Measurements from ENCODE around the gene LMTK3. TPM values are rescaled to one million over a fixed set of nuclear protein-coding genes. Genes with fewer than 3 reads are reported as not detected.
"Not testable (repeated sequence)": the region's sequence is repeated elsewhere in the genome, so short reads cannot be mapped to it uniquely, and the experiment has no call there.

LMTK3 gene
- polyA plus RNA-seq, 1 donor: 7.2 TPM

GRCh38 chr19:48538057-48538456 lies 26.4 kb upstream of the LMTK3 start:
- H3K36me3 ChIP-seq (ENCODE audit: control insufficient read depth, insufficient read depth, low read length); H3K4me3 ChIP-seq (ENCODE audit: low read length); H3K27ac ChIP-seq (ENCODE audit: low read length); H3K4me1 ChIP-seq (ENCODE audit: control insufficient read depth, insufficient read depth, low read length); H3K9me3 ChIP-seq (ENCODE audit: control insufficient read depth, low read depth, low read length); H3K27me3 ChIP-seq (ENCODE audit: control insufficient read depth, insufficient read depth, low read length); DNase-seq: not testable (repeated sequence)
- 80% methylated on average over 1 of the region's 8 CpGs for WGBS (ENCODE audit: insufficient coverage, low lambda C conversion rate)

GRCh38 chr19:48537541-48537940 lies 25.9 kb upstream of the LMTK3 start:
- Histone ChIP-seq H3K4me3 (ENCODE audit: low read length) (no peak overlapping the region), H3K9me3 (ENCODE audit: control insufficient read depth, low read depth, low read length) (no peaks in the 10 kb centered on the region), H3K4me1 (ENCODE audit: control insufficient read depth, insufficient read depth, low read length) (no peaks in the 10 kb centered on the region), H3K36me3 (ENCODE audit: control insufficient read depth, insufficient read depth, low read length) (no peaks in the 10 kb centered on the region), H3K27ac (ENCODE audit: low read length) (no peak overlapping the region), H3K27me3 (ENCODE audit: control insufficient read depth, insufficient read depth, low read length) (no peaks in the 10 kb centered on the region)
- no peak for DNase-seq
- WGBS (ENCODE audit: insufficient coverage, low lambda C conversion rate): no CpG with 5 or more reads among the region's 7 CpGs

DNA sequence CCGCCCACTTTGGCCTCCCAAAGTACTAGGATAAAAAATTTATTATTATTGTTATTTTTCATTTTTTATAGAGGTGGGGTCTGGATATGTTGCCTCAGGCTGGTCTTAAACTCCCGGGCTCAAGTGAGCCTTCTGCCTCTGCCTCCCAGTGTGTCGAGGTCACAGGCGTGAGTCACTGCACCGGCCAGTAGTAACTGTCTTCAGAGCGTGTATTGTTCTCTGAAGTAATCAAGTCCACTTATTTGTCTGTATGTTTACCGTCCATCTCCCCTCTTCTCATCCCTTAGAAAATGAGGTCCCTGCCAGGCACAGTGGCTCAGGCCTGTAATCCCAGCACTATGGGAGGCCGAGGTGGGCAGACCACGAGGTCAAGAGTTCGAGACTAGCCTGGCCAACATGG lies 22.1 kb upstream of the LMTK3 start:
- Histone ChIP-seq H3K9me3 (ENCODE audit: control insufficient read depth, low read depth, low read length) (no peaks in the 10 kb centered on the region), H3K4me3 (ENCODE audit: low read length) (no peak overlapping the region), H3K36me3 (ENCODE audit: control insufficient read depth, insufficient read depth, low read length) (no peaks in the 10 kb centered on the region), H3K27me3 (ENCODE audit: control insufficient read depth, insufficient read depth, low read length) (no peaks in the 10 kb centered on the region), H3K4me1 (ENCODE audit: control insufficient read depth, insufficient read depth, low read length) (no peaks in the 10 kb centered on the region), H3K27ac (ENCODE audit: low read length) (no peak overlapping the region)
- WGBS (ENCODE audit: insufficient coverage, low lambda C conversion rate): no CpG with 5 or more reads among the region's 10 CpGs
- no peak for DNase-seq

DNA sequence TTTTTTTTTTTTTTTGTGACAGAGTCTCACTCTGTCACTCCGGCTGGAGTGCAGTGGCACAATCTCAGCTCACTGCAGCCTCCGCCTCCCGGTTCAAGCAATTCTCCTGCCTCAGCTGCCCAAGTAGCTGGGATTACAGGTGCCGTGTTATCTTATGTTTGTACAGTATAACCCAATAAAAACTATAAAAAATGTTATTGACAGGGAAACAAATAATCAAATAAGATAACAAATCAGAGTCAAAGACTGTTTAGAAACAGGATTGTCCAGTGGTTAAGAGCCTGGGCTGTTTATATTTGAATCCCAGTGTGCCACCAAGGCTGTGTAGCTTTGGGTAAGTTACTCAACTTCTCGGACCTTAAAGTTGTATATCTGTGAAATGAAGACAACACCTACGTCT lies 19.1 kb upstream of the LMTK3 start:
- Histone ChIP-seq H3K4me3 (ENCODE audit: low read length) (no peak overlapping the region), H3K27me3 (ENCODE audit: control insufficient read depth, insufficient read depth, low read length) (no peaks in the 10 kb centered on the region), H3K9me3 (ENCODE audit: control insufficient read depth, low read depth, low read length) (peaks cover 6% of the 10 kb centered on the region), H3K27ac (ENCODE audit: low read length) (no peak overlapping the region), H3K36me3 (ENCODE audit: control insufficient read depth, insufficient read depth, low read length) (no peaks in the 10 kb centered on the region), H3K4me1 (ENCODE audit: control insufficient read depth, insufficient read depth, low read length) (no peaks in the 10 kb centered on the region)
- no CpG with 5 or more reads among the region's 6 CpGs for WGBS (ENCODE audit: insufficient coverage, low lambda C conversion rate)
- DNase-seq: no peak

DNA sequence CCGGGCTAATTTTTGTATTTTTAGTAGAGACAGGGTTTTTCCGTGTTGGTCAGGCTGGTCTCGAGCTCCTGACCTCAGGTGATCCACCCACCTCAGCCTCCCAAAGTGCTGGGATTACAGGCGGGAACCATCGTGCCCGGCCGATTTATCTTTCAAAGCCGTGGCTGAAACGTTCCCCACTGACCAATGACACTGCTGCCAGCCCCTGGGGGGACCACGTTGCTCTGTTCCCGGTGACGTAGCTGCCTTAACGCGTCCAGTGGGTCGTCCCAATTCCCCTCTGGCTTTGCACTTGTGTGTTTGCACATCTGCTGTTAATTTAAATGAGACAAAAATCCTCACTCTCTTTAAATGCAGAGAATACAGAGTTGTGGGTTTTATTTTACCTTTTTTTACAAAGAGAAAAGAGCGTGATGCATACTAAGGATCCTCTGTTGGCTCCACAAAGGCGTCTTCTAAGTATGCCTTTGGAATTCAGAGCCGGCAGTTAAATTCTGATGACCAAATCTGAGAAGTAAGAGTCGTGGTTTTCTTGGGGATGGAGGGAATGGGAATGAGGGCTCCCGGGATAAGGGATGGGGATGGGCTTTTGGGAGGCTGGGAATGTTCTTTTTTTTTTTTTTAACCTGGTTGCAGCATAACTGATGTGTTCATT lies 18.6 kb upstream of the LMTK3 start:
- Histone ChIP-seq H3K4me3 (ENCODE audit: low read length) (no peak overlapping the region), H3K9me3 (ENCODE audit: control insufficient read depth, low read depth, low read length) (peaks cover 6% of the 10 kb centered on the region), H3K27ac (ENCODE audit: low read length) (no peak overlapping the region), H3K4me1 (ENCODE audit: control insufficient read depth, insufficient read depth, low read length) (no peaks in the 10 kb centered on the region), H3K27me3 (ENCODE audit: control insufficient read depth, insufficient read depth, low read length) (no peaks in the 10 kb centered on the region), H3K36me3 (ENCODE audit: control insufficient read depth, insufficient read depth, low read length) (no peaks in the 10 kb centered on the region)
- WGBS (ENCODE audit: insufficient coverage, low lambda C conversion rate): 71% methylated on average over 3 of the region's 20 CpGs
- no peak for DNase-seq

DNA sequence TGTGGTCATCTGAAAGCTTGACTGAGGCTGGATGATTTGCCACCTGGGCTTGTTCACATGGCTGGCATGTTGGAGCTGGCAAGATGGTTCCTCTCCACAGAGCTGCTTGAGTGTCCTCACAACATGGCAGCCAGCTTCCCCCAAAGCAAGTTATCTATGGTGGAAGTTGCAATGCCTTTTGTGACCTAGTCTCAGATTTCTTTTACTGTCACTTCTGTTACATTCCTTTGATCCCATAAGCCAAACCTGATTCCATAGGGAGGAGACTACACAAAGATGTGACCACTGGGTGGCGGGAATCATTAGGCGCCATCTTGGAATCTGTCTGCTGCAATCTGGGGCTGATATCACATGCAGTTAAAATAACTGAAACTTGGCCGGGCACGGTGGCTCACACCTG lies 17.5 kb upstream of the LMTK3 start:
- no peaks in the 10 kb centered on the region for H3K36me3 ChIP-seq (ENCODE audit: control insufficient read depth, insufficient read depth, low read length)
- H3K9me3 ChIP-seq (ENCODE audit: control insufficient read depth, low read depth, low read length): peaks cover 6% of the 10 kb centered on the region
- H3K27me3 ChIP-seq (ENCODE audit: control insufficient read depth, insufficient read depth, low read length): no peaks in the 10 kb centered on the region
- no peak for DNase-seq
- no CpG with 5 or more reads among the region's 4 CpGs for WGBS (ENCODE audit: insufficient coverage, low lambda C conversion rate)
- H3K4me3 ChIP-seq (ENCODE audit: low read length): no peak overlapping the region
- no peak overlapping the region for H3K27ac ChIP-seq (ENCODE audit: low read length)
- H3K4me1 ChIP-seq (ENCODE audit: control insufficient read depth, insufficient read depth, low read length): no peaks in the 10 kb centered on the region

DNA sequence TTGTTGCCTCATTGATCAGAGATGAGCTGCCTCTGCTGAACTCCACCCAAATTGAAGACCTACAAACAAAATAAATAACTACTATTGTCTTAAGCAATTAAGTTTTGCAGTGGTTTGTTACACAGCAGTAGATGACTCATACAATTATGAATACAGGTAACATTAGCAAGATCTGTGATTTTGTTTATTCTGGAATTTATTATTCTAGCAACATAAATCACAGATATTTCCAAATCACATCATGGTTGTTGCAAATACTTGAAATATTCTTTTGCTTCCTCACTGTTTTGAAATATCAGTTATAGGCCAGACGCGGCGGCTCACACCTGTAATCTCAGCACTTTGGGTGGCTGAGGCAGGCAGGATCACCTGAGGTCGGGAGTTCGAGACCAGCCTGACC lies 13.1 kb upstream of the LMTK3 start:
- WGBS (ENCODE audit: insufficient coverage, low lambda C conversion rate): no CpG with 5 or more reads among the region's 5 CpGs
- no peak overlapping the region for H3K27ac ChIP-seq (ENCODE audit: low read length)
- H3K27me3 ChIP-seq (ENCODE audit: control insufficient read depth, insufficient read depth, low read length): no peaks in the 10 kb centered on the region
- H3K4me1 ChIP-seq (ENCODE audit: control insufficient read depth, insufficient read depth, low read length): no peaks in the 10 kb centered on the region
- H3K9me3 ChIP-seq (ENCODE audit: control insufficient read depth, low read depth, low read length): peaks cover 6% of the 10 kb centered on the region
- no peaks in the 10 kb centered on the region for H3K36me3 ChIP-seq (ENCODE audit: control insufficient read depth, insufficient read depth, low read length)
- no peak for DNase-seq
- H3K4me3 ChIP-seq (ENCODE audit: low read length): no peak overlapping the region

DNA sequence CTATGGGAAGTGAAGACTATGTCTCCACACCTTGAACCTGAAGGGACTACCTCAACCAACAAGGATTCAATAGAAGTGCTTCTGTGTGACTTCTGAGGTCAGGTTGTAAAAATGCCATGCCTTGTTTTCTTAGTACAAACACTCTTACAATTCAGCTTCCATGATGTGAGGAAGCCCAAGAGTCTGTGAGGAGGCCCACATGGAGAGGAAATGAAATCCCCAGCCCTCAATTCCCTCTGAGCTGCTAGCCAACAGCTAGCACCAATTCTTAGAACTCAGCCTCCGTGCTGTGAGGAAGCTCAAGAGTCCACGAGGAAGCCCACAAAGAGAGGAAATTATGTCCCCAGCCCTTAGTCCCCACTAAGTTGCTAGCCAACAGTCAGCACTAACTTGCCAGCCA lies 12.6 kb upstream of the LMTK3 start:
- no peak overlapping the region for H3K4me3 ChIP-seq (ENCODE audit: low read length)
- H3K27me3 ChIP-seq (ENCODE audit: control insufficient read depth, insufficient read depth, low read length): no peaks in the 10 kb centered on the region
- H3K36me3 ChIP-seq (ENCODE audit: control insufficient read depth, insufficient read depth, low read length): no peaks in the 10 kb centered on the region
- no CpG with 5 or more reads among the region's 2 CpGs for WGBS (ENCODE audit: insufficient coverage, low lambda C conversion rate)
- H3K9me3 ChIP-seq (ENCODE audit: control insufficient read depth, low read depth, low read length): peaks cover 6% of the 10 kb centered on the region
- no peak for DNase-seq
- no peaks in the 10 kb centered on the region for H3K4me1 ChIP-seq (ENCODE audit: control insufficient read depth, insufficient read depth, low read length)
- H3K27ac ChIP-seq (ENCODE audit: low read length): no peak overlapping the region

DNA sequence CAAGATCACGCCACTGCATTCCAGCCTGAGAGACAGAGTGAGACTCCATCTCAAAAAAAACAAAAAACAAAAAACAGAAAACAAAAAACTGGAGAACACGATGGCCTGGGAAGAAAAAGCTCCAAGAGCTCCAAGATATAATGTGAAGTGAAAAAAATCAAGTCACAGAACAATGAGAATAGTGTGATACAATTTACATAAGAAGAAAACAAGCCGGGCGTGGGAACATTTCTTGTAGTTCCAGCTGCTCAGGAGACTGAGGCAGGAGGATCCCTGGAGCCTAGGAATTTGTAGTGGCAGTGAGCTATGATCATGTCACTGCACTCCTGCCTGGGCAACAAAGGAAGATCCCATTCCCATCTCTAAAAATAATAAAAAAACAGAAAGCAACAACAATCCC lies 8.5 kb upstream of the LMTK3 start:
- Histone ChIP-seq H3K36me3 (ENCODE audit: control insufficient read depth, insufficient read depth, low read length) (no peaks in the 10 kb centered on the region), H3K4me3 (ENCODE audit: low read length) (no peak overlapping the region), H3K9me3 (ENCODE audit: control insufficient read depth, low read depth, low read length) (no peaks in the 10 kb centered on the region), H3K27me3 (ENCODE audit: control insufficient read depth, insufficient read depth, low read length) (no peaks in the 10 kb centered on the region), H3K4me1 (ENCODE audit: control insufficient read depth, insufficient read depth, low read length) (no peaks in the 10 kb centered on the region), H3K27ac (ENCODE audit: low read length) (no peak overlapping the region)
- no CpG with 5 or more reads among the region's 4 CpGs for WGBS (ENCODE audit: insufficient coverage, low lambda C conversion rate)
- DNase-seq: no peak

GRCh38 chr19:48519426-48519825 lies 7.8 kb upstream of the LMTK3 start:
- not testable (repeated sequence) for H3K36me3 ChIP-seq (ENCODE audit: control insufficient read depth, insufficient read depth, low read length); H3K4me3 ChIP-seq (ENCODE audit: low read length); H3K27me3 ChIP-seq (ENCODE audit: control insufficient read depth, insufficient read depth, low read length); DNase-seq; H3K9me3 ChIP-seq (ENCODE audit: control insufficient read depth, low read depth, low read length); H3K27ac ChIP-seq (ENCODE audit: low read length); H3K4me1 ChIP-seq (ENCODE audit: control insufficient read depth, insufficient read depth, low read length)
- no CpG with 5 or more reads among the region's 4 CpGs for WGBS (ENCODE audit: insufficient coverage, low lambda C conversion rate)

GRCh38 chr19:48518207-48518606 lies 6.6 kb upstream of the LMTK3 start:
- WGBS (ENCODE audit: insufficient coverage, low lambda C conversion rate): no CpG with 5 or more reads among the region's 3 CpGs
- H3K4me3 ChIP-seq (ENCODE audit: low read length): no peak overlapping the region
- peaks cover 5% of the 10 kb centered on the region for H3K27me3 ChIP-seq (ENCODE audit: control insufficient read depth, insufficient read depth, low read length)
- H3K36me3 ChIP-seq (ENCODE audit: control insufficient read depth, insufficient read depth, low read length): no peaks in the 10 kb centered on the region
- H3K4me1 ChIP-seq (ENCODE audit: control insufficient read depth, insufficient read depth, low read length): peaks cover 2% of the 10 kb centered on the region
- no peak for DNase-seq
- no peak overlapping the region for H3K27ac ChIP-seq (ENCODE audit: low read length)
- H3K9me3 ChIP-seq (ENCODE audit: control insufficient read depth, low read depth, low read length): peaks cover 4% of the 10 kb centered on the region

Data from large intestine (tissue), 3 donors.